ENCODE data around the gene SPEM1.

Gene SPEM1

DNA sequence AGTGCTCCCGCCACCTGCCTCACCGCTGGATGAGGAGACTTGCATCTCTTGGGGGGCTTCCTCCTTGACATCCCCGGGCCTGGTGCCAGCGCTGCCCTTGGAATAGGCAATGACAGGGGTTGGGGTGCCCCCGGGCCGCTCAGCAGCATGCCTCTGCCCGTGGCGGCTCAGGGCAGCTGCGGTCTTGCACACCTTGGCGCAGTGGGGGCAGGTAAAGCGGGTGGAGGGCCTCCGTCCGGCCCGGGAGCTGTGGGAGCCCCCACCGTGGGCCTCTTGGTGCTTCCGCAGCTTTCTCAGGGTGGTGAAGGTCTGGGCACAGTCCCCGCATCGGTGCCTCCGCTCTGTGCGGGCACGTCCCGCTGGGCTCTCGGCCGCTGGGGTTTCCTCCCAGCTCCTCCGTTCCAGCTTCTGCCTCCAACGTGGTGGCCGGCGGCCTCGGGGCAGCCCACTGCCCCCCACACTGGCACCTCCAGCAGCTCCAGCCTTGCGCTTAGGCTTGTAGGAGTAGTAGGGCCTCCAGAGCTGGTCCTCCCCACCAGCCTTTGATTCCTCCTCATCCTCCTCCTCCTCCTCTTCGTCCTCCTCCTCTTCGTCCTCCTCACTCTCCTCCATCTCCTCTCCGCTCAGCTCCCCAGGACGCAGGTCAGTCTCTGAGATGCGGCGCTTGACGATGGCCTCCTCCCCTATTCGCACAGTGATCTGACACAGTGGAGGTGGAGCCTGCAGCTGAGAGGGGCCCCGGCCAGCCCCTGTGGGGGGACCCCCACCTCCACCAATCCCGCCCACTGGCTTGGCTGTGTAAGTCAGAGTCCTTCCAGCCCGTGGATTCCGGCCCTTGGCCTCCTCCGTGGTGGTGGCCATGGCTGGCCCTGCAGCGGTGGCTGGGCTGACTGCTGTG lies 42.6 kb downstream of the SPEM1 start:
- TF ChIP-seq, protein P1, sequence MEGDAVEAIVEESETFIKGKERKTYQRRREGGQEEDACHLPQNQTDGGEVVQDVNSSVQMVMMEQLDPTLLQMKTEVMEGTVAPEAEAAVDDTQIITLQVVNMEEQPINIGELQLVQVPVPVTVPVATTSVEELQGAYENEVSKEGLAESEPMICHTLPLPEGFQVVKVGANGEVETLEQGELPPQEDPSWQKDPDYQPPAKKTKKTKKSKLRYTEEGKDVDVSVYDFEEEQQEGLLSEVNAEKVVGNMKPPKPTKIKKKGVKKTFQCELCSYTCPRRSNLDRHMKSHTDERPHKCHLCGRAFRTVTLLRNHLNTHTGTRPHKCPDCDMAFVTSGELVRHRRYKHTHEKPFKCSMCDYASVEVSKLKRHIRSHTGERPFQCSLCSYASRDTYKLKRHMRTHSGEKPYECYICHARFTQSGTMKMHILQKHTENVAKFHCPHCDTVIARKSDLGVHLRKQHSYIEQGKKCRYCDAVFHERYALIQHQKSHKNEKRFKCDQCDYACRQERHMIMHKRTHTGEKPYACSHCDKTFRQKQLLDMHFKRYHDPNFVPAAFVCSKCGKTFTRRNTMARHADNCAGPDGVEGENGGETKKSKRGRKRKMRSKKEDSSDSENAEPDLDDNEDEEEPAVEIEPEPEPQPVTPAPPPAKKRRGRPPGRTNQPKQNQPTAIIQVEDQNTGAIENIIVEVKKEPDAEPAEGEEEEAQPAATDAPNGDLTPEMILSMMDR (conservative IDR thresholded peaks at IDR 0.05) = no peak
- no peak overlapping the region for H3K27ac ChIP-seq

DNA sequence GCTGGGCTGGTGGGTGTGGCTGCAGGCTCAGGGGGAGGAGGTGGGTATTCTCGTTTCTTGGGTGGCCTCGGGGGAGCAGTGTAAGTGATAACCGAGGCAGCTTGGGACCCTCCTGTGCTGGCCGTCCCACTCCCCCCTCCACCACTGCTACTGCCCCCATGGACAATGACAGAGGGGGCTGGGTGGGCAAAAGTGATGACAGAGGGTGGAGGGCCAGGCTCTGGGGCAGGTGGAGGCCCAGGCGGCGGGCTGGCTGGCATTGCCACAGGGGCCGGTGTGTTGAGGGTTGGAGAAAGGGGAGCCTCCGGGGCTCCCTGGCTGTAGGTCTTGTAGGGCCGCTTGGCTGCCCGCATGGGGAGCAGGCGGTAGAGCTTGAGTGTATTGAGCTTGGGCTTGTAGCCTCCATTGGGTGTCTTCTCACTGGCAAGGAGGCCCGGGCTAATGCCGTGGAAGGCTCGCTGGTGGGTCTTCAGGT lies 43.3 kb downstream of the SPEM1 start:
- no peak overlapping the region for H3K27ac ChIP-seq
- TF ChIP-seq, protein P1 (conservative IDR thresholded peaks at IDR 0.05) = no peak

DNA sequence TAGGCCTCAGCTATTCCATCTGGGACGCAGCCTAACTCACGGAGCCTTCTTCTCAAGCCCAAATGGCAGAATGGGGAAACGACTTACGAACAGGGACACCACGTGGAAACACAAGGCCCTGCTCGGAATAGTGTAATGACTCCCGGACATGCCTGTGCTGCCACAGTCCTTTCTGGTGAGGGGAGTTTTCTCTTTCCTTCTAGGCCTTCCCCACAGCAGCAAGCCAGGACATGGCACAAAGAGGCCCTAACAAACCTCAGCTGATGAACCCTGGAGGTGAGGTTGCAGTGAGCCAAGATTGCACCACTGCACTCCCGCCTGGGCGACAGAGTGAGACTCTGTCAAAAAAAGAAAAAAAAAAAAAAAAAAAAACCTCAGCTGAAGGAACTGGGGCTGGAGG lies 44.0 kb downstream of the SPEM1 start:
- TF ChIP-seq, protein P1 (conservative IDR thresholded peaks at IDR 0.05) = no peak
- H3K27ac ChIP-seq = no peak overlapping the region

DNA sequence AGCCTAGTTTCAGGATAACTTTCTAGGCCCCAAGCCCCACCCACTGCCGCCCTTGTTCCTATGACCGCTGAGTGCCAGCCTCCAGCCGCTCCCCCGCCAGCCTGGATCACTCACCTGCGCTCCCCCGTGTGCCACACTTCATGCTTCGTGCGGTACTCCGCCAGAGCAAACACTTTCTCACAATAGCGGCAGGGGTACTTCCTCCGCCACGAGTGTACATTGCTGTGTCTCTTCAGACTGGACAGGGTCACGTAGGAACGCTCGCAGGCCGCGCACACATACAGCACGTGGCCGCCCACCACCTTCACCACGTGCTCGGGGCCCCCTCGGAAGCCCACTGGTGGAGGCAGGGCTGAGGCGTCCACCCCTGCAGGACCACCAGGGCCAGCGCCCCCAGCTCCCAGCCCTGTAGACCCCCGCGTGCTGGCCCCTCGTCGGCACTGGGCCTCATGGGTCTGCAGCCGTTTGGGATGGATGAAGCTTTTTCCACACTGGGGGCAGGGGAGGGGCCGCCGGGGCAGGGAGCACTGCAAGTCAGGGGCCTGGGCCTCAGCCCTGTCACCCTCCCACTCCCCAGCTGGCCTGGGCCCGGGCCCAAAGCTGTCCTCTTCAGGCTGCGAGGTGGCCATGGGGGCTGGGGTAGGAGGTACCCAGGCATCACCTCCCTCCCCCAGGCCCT lies 45.6 kb downstream of the SPEM1 start:
- TF ChIP-seq, protein P1 (conservative IDR thresholded peaks at IDR 0.05) = no peak
- no peak overlapping the region for H3K27ac ChIP-seq

DNA sequence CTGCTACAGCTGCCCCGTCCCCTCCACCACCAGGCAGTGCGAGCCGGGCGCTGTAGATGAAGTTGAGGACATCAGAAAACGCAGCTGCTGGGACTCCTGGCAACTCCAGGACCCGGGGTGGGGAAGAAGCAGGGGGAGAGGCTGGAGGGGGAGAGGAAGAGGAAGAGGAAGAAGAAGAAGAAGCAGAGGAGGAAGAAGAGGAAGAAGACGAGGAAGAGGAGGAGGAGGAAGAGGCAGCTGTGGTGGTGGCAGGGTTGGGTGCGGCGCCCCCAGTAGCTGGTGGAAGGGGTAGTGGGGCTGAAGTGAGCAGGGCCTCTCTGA lies 46.2 kb downstream of the SPEM1 start:
- TF ChIP-seq, protein P1 (conservative IDR thresholded peaks at IDR 0.05) = no peak
- no peak overlapping the region for H3K27ac ChIP-seq

DNA sequence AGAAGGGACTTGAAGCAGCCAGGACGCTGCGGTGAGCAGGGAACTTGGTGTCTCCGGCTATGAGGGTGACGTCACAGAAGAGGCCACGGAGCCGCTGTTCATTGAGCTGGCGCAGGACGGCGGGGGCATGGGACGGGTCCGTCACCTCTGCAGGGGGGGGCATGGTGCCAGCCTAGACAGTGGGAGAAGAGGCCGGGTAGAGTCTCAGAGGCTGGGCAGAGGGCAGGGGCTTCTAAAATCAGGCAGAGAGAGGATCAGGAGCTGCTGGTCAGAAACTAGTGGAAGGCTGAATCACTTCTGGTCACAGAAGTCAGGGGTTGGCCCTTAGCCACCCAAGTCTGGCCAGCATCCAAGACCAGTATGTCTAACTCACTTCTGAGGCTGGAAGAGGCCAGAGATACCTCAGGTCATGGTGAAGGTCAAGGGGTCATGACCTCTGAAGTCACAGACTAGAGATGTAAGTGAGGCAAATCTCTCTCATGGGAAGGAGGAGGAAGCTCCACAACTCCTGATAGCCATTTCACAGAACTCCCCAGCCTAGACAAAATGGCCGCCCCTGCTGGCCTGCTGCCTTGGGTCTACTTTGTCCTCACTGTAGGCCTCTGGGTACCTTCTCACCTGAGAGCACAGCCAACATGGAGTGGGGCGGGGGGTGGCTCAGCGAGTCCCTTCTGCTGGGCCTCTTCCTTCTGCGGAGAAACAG lies 46.7 kb downstream of the SPEM1 start:
- TF ChIP-seq, protein P1 (conservative IDR thresholded peaks at IDR 0.05) = no peak
- no peak overlapping the region for H3K27ac ChIP-seq

DNA sequence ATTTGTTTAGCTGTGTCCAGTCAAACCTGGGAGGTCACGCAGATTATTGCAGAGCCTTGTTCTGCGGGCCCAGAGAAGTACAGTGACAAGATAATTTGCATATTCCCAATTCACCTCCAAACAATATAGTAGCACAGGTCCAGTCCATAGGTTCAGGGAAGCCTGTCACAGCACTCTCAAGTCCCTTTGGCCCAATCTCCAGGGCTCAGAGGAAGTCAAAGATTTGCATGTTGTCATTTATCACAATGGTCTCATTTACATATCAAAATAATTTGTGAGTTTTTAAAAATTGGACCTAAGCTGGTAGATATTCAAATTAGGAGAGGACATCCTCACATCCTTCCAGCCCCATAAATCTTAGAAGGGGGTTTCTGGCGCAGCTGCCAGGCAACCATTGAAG lies 47.4 kb downstream of the SPEM1 start:
- TF ChIP-seq, protein P1 (conservative IDR thresholded peaks at IDR 0.05) = no peak
- no peak overlapping the region for H3K27ac ChIP-seq
